ENCODE data around the gene DHRS7B. TPM values are rescaled to one million over a fixed set of nuclear protein-coding genes. Genes with fewer than 3 reads are reported as not detected.

Gene DHRS7B
- total RNA-seq, 4 donors from 2014 or later: 24.0 to 30.3 (median 28.8) TPM

GRCh38 chr17:21172846-21173245, 46.1 kb downstream of the DHRS7B start:
- no peak overlapping the region for H3K27ac ChIP-seq (replicated peaks in 1 of 4)
- H3K4me3 ChIP-seq: no peak overlapping the region
- DNase-seq (ENCODE audit: extremely low spot score): no peak
- H3K4me1 ChIP-seq: peaks cover 26 to 41% (median 35%) of the 10 kb centered on the region in 4 donors
- TF ChIP-seq POLR2A (IDR thresholded peaks at IDR 0.05; ENCODE audit: low read depth) (no peak), EP300 (IDR thresholded peaks at IDR 0.05) (no peak), POLR2AphosphoS5 (IDR thresholded peaks at IDR 0.05) (no peak)
- TF ChIP-seq, protein P1, sequence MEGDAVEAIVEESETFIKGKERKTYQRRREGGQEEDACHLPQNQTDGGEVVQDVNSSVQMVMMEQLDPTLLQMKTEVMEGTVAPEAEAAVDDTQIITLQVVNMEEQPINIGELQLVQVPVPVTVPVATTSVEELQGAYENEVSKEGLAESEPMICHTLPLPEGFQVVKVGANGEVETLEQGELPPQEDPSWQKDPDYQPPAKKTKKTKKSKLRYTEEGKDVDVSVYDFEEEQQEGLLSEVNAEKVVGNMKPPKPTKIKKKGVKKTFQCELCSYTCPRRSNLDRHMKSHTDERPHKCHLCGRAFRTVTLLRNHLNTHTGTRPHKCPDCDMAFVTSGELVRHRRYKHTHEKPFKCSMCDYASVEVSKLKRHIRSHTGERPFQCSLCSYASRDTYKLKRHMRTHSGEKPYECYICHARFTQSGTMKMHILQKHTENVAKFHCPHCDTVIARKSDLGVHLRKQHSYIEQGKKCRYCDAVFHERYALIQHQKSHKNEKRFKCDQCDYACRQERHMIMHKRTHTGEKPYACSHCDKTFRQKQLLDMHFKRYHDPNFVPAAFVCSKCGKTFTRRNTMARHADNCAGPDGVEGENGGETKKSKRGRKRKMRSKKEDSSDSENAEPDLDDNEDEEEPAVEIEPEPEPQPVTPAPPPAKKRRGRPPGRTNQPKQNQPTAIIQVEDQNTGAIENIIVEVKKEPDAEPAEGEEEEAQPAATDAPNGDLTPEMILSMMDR (IDR thresholded peaks at IDR 0.05): no peak
- H3K27me3 ChIP-seq: no peaks in the 10 kb centered on the region
- H3K36me3 ChIP-seq: peaks cover 9 to 48% (median 30%) of the 10 kb centered on the region in 4 donors
- intact Hi-C loops (cut with DNase I): no loop called here
- 90% methylated on average over 5 of the region's 6 CpGs for WGBS
- no peaks in the 10 kb centered on the region for H3K9me3 ChIP-seq

DNA sequence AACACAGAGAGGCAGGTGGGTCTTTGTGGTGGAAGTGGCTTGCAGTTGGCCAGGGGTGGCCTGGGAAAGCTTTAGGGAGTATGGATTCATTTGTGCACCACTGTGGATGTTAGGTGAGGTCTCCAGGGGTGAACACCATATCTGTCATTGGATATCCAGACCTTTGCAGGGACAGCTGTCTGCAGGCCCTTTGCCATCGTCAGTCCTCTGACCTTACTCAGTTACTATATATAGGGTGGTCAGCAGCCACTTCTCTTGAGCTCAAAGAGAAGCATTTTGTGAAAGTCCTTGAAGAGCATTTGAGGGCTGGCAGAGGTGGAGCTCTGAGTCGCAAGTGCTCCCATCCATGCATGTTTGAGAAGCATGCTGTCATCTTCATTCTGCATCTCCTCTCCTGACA, 46.8 kb downstream of the DHRS7B start:
- no peaks in the 10 kb centered on the region for H3K9me3 ChIP-seq
- H3K4me1 ChIP-seq: peaks cover 24 to 41% (median 29%) of the 10 kb centered on the region in 4 donors
- no peak overlapping the region for H3K4me3 ChIP-seq
- TF ChIP-seq POLR2A (IDR thresholded peaks at IDR 0.05; ENCODE audit: low read depth) (no peak), EP300 (IDR thresholded peaks at IDR 0.05) (no peak), POLR2AphosphoS5 (IDR thresholded peaks at IDR 0.05) (no peak)
- TF ChIP-seq, protein P1 (IDR thresholded peaks at IDR 0.05): no peak
- H3K27ac ChIP-seq (replicated peaks in 1 of 4): no peak overlapping the region
- DNase-seq (ENCODE audit: extremely low spot score): no peak
- peaks cover 9 to 55% (median 34%) of the 10 kb centered on the region in 4 donors for H3K36me3 ChIP-seq
- 100% methylated on average over 2 of the region's 2 CpGs for WGBS
- intact Hi-C loops (cut with DNase I): no loop called here
- no peaks in the 10 kb centered on the region for H3K27me3 ChIP-seq

DNA sequence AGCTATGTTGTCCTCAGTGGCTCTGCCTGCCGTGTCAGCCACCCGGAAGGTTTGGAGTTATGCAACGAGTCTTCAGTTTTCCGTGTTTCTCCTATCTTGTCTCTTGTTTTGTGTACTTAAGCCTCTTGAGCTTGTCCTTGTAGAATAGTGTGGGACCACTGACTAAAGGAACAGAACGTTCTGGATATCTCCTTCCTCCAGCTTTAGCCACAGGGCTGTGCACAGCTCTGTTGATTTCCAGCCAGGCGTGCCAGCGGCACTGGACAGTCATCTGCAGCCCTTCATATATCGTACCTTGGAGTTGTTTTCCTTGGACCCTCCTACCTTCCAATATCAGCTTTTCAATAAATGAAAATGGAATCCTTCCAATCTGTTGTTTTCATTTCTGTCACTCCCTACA, 47.4 kb downstream of the DHRS7B start:
- no peak for DNase-seq (ENCODE audit: extremely low spot score)
- 86% methylated on average over 8 of the region's 8 CpGs for WGBS
- no peaks in the 10 kb centered on the region for H3K27me3 ChIP-seq
- peaks cover 24 to 41% (median 26%) of the 10 kb centered on the region in 4 donors for H3K4me1 ChIP-seq
- no peaks in the 10 kb centered on the region for H3K9me3 ChIP-seq
- H3K27ac ChIP-seq (replicated peaks in 1 of 4): no peak overlapping the region
- no peak overlapping the region for H3K4me3 ChIP-seq
- TF ChIP-seq POLR2AphosphoS5 (IDR thresholded peaks at IDR 0.05): no peak
- TF ChIP-seq, protein P1 (IDR thresholded peaks at IDR 0.05): no peak
- no peak for TF ChIP-seq EP300 (IDR thresholded peaks at IDR 0.05)
- TF ChIP-seq POLR2A (IDR thresholded peaks at IDR 0.05; ENCODE audit: low read depth): no peak
- intact Hi-C loops (cut with DNase I): no loop called here
- peaks cover 9 to 62% (median 36%) of the 10 kb centered on the region in 4 donors for H3K36me3 ChIP-seq

- intact Hi-C loops (cut with DNase I): no loop called here
- Histone ChIP-seq H3K36me3 (peaks cover 9 to 67% (median 38%) of the 10 kb centered on the region in 4 donors), H3K27ac (replicated peaks in 1 of 4) (no peak overlapping the region), H3K4me3 (no peak overlapping the region), H3K4me1 (peaks cover 20 to 35% (median 24%) of the 10 kb centered on the region in 4 donors), H3K9me3 (no peaks in the 10 kb centered on the region), H3K27me3 (no peaks in the 10 kb centered on the region)
- no peak for DNase-seq (ENCODE audit: extremely low spot score)
- 75% methylated on average over 7 of the region's 7 CpGs for WGBS
- TF ChIP-seq, protein P1 (IDR thresholded peaks at IDR 0.05): no peak
- no peak for TF ChIP-seq POLR2A (IDR thresholded peaks at IDR 0.05; ENCODE audit: low read depth)
- no peak for TF ChIP-seq EP300 (IDR thresholded peaks at IDR 0.05)
- no peak for TF ChIP-seq POLR2AphosphoS5 (IDR thresholded peaks at IDR 0.05)
These were observed 47.9 kb downstream of the DHRS7B start for GRCh38 chr17:21174713-21175112.

Data from esophagus muscularis mucosa (tissue), 4 donors.